Left ventricle myocardium inferior (tissue), 1 donor: ENCODE measurements around the gene DDX51. TPM values are rescaled to one million over a fixed set of nuclear protein-coding genes. Genes with fewer than 3 reads are reported as not detected.

ENCODE experiments used
- DNase-seq: peaks from one replicate; pipeline ENCODE4 v3.0.0-alpha.2; 2020
- H3K27ac ChIP-seq: fragments of 200-600 bp; replicated peaks from 2 replicates; pipeline ENCODE4 v1.8.0; 2021
- H3K27me3 ChIP-seq: fragments of 200-600 bp; 2 replicates; pipeline ENCODE4 v1.8.0; 2021; ENCODE audit warnings: low read depth
- H3K36me3 ChIP-seq: fragments of 200-600 bp; 2 replicates; pipeline ENCODE4 v1.8.0; 2021
- H3K4me1 ChIP-seq: fragments of 200-600 bp; 2 replicates; pipeline ENCODE4 v1.8.0; 2021
- H3K4me3 ChIP-seq: fragments of 200-600 bp; 2 replicates; pipeline ENCODE4 v1.8.0; 2021; ENCODE audit warnings: mild to moderate bottlenecking, moderate library complexity
- H3K9me3 ChIP-seq: fragments of 200-600 bp; replicated peaks from 2 replicates; pipeline ENCODE4 v1.8.0; 2021
- CTCF ChIP-seq: fragments of 200-600 bp; IDR thresholded peaks from 2 replicates; pipeline ENCODE4 v1.8.0; 2021; ENCODE audit warnings: antibody characterized with exemption, mild to moderate bottlenecking, borderline replicate concordance
- intact Hi-C: fragments of 100-400 bp; cut with micrococcal nuclease; formaldehyde crosslinking; loops from one replicate; pipeline ENCODE4 v1.11.0; 2022
- long read RNA-seq: library from polyadenylated mRNA; unstranded; transcript quantifications from one replicate; pipeline ENCODE4 v2.0.0, GENCODE V29; 2021
- total RNA-seq: library from RNA; stranded (reverse); fragmentation: NEBNext Ultra II Directional; extraction: Animal tissue kit (Norgen Biotek cat#: 25700); gene quantifications from one replicate; pipeline ENCODE4 v1.2.1, GENCODE V29; 2021
- donor health status: DM: no; HTN: yes; CAD: no; lungs with severe emphysema.

DDX51 gene
- 9.0 TPM for total RNA-seq
- long read RNA-seq, full-length matches to known transcripts: 31 of 34 reads
- long read RNA-seq, partial matches to known transcripts: 0 of 34 reads
- long read RNA-seq, other reads (novel, unspliced or antisense): 3 of 34 reads

- H3K4me1 ChIP-seq: peaks cover 34% of the 10 kb centered on the region
- H3K27me3 ChIP-seq: no peaks in the 10 kb centered on the region
- DNase-seq: peak; percentile 96
- H3K36me3 ChIP-seq: peaks cover 44% of the 10 kb centered on the region
- intact Hi-C loops: no loop called here
- H3K9me3 ChIP-seq: no peaks in the 10 kb centered on the region
- H3K4me3 ChIP-seq: peak within 1 kb of the TSS; percentile 83
- peak within 1 kb of the TSS; percentile 86 for H3K27ac ChIP-seq
- no peak for TF ChIP-seq CTCF
Observed at GRCh38 chr12:132144115-132144809, at the start of gene DDX51, which contains the start of gene NOC4L. Gene DDX51, minus strand, starts transcription at chr12:132144319. Its CDS starts 23 bp downstream, at chr12:132144296. Gene NOC4L, plus strand, starts transcription at chr12:132144457. Its CDS starts 32 bp downstream, at chr12:132144489.

GRCh38 chr12:132191715-132192553, 47.8 kb upstream of the DDX51 start:
- H3K4me1 ChIP-seq: peaks cover 20% of the 10 kb centered on the region
- no peak for DNase-seq
- H3K36me3 ChIP-seq: no peaks in the 10 kb centered on the region
- H3K27me3 ChIP-seq: peaks cover 69% of the 10 kb centered on the region
- H3K9me3 ChIP-seq: peaks cover 17% of the 10 kb centered on the region
- intact Hi-C loops: no loop called here
- no peak overlapping the region for H3K4me3 ChIP-seq
- H3K27ac ChIP-seq: no peak overlapping the region
- TF ChIP-seq CTCF: no peak

DNA sequence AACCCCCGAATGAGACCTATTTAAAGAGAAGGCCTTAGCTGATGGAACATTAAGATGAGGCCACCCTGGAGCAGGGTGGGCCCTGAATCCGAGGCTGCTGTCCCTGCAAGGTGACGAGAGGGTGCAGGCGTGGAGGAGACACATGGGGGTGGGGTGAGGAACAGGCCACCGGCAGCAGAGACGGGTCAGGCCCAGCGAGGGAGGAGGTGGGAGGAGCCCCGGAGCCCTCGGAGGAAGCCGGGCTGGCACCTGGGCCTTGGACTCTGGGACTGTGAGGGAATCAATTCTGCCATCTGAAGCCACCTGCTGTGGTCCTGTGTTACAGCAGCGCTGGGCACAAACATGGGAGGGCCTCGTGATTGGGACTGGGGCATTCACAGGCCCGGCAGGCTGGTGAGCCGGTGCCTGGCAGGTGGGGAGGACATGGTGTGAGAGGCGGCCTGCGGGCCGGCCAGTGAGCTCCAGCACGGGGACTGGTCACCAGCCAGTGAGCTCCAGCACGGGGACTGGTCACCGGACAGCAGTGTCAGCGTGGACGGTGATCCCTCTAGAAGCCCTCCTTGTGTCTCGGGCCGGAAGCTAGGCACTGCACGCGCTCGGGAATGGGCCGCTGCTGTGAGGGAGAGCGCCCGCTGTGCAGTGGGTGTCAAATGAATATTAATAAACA, 46.8 kb upstream of the DDX51 start:
- TF ChIP-seq CTCF: no peak
- intact Hi-C loops: no loop called here
- H3K4me3 ChIP-seq: no peak overlapping the region
- peaks cover 68% of the 10 kb centered on the region for H3K27me3 ChIP-seq
- peaks cover 22% of the 10 kb centered on the region for H3K9me3 ChIP-seq
- peaks cover 20% of the 10 kb centered on the region for H3K4me1 ChIP-seq
- no peak for DNase-seq
- no peak overlapping the region for H3K27ac ChIP-seq
- H3K36me3 ChIP-seq: no peaks in the 10 kb centered on the region

- intact Hi-C loops: no loop called here
- H3K27me3 ChIP-seq: peaks cover 72% of the 10 kb centered on the region
- peaks cover 20% of the 10 kb centered on the region for H3K4me1 ChIP-seq
- TF ChIP-seq CTCF: no peak
- peaks cover 30% of the 10 kb centered on the region for H3K9me3 ChIP-seq
- peak overlapping the region; percentile 74 for H3K27ac ChIP-seq
- no peaks in the 10 kb centered on the region for H3K36me3 ChIP-seq
- peak overlapping the region; percentile 70 for H3K4me3 ChIP-seq
- DNase-seq: no peak
Observed at GRCh38 chr12:132190012-132190755, 46.1 kb upstream of the DDX51 start.
